PC-9 (cell line): Measurements from ENCODE around the gene MIER2.

ENCODE experiments used
- CTCF ChIP-seq: fragments of 200-600 bp; sonication (generic); conservative IDR thresholded peaks from 2 replicates; pipeline ENCODE4 v1.6.1; 2017; ENCODE audit warnings: mixed run types, antibody characterized with exemption, mild to moderate bottlenecking, moderate library complexity
- EZH2 ChIP-seq: fragments of 200-600 bp; sonication (generic); IDR thresholded peaks from 2 replicates; pipeline ENCODE4 v1.8.0; 2017; ENCODE audit warnings: antibody characterized with exemption, low read depth

- TF ChIP-seq CTCF (no peak), EZH2 (no peak)
Measured at GRCh38 chr19:292951-293350, 51.6 kb downstream of the MIER2 start.
